H9 (cell line): Measurements from ENCODE around the gene DUOX1. TPM values are rescaled to one million over a fixed set of nuclear protein-coding genes. Genes with fewer than 3 reads are reported as not detected.

Experiments used
- DNase-seq: peaks from one replicate; pipeline ENCODE4 v3.0.0-alpha.2; 2017
- H2AFZ ChIP-seq: one replicate; pipeline ENCODE4 v1.6.1; 2013; ENCODE audit warnings: mild to moderate bottlenecking, low read length, control low read depth, moderate library complexity
- H2AK5ac ChIP-seq: 2 replicates; pipeline ENCODE4 v1.6.1; 2013; ENCODE audit warnings: low read length, control low read depth, mixed read lengths; ENCODE audit not compliant: insufficient read length
- H2BK120ac ChIP-seq: one replicate; pipeline ENCODE4 v1.6.1; 2013; ENCODE audit warnings: low read depth, mild to moderate bottlenecking, low read length, control low read depth, inconsistent platforms; ENCODE audit not compliant: poor library complexity, severe bottlenecking
- H2BK12ac ChIP-seq: 2 replicates; pipeline ENCODE4 v1.6.1; 2013; ENCODE audit warnings: low read length, control low read depth, mixed read lengths, low read depth; ENCODE audit not compliant: insufficient read length
- H2BK15ac ChIP-seq: 2 replicates; pipeline ENCODE4 v1.6.1; 2013; ENCODE audit warnings: low read depth, low read length, control low read depth
- H2BK20ac ChIP-seq: one replicate; pipeline ENCODE4 v1.6.1; 2013; ENCODE audit warnings: low read depth, mild to moderate bottlenecking, low read length, control low read depth, inconsistent platforms; ENCODE audit not compliant: poor library complexity, severe bottlenecking
- H2BK5ac ChIP-seq: 2 replicates; pipeline ENCODE4 v1.6.1; 2013; ENCODE audit warnings: low read length, control low read depth, mixed read lengths; ENCODE audit not compliant: insufficient read length
- H3K14ac ChIP-seq: 2 replicates; pipeline ENCODE4 v1.6.1; 2013; ENCODE audit warnings: low read length, control low read depth; ENCODE audit not compliant: insufficient read depth
- H3K18ac ChIP-seq: 2 replicates; pipeline ENCODE4 v1.6.1; 2013; ENCODE audit warnings: low read depth, mild to moderate bottlenecking, mixed read lengths, low read length, control low read depth; ENCODE audit not compliant: insufficient read length
- H3K23ac ChIP-seq: 2 replicates; pipeline ENCODE4 v1.6.1; 2013; ENCODE audit warnings: low read length, control low read depth, mixed read lengths, low read depth; ENCODE audit not compliant: insufficient read length
- H3K23me2 ChIP-seq: 2 replicates; pipeline ENCODE4 v1.6.1; 2013; ENCODE audit warnings: low read depth, mild to moderate bottlenecking, mixed read lengths, low read length, control low read depth; ENCODE audit not compliant: insufficient read length, poor library complexity, severe bottlenecking
- H3K27ac ChIP-seq: 2 replicates; pipeline ENCODE4 v1.5.1; 2013; ENCODE audit warnings: low read length, control low read depth, mixed read lengths, low read depth; ENCODE audit not compliant: insufficient read length
- H3K27me3 ChIP-seq: 2 replicates; pipeline ENCODE4 v1.6.1; 2013; ENCODE audit warnings: low read length, control low read depth, inconsistent platforms; ENCODE audit not compliant: insufficient read depth
- H3K4ac ChIP-seq: 2 replicates; pipeline ENCODE4 v1.6.1; 2013; ENCODE audit warnings: low read depth, mild to moderate bottlenecking, control low read depth, inconsistent platforms, low read length, moderate library complexity
- H3K4me1 ChIP-seq: 2 replicates; pipeline ENCODE4 v1.6.1; 2013; ENCODE audit warnings: low read length, control low read depth, inconsistent platforms; ENCODE audit not compliant: insufficient read depth
- H3K4me2 ChIP-seq: 2 replicates; pipeline ENCODE4 v1.6.1; 2013; ENCODE audit warnings: low read length, control low read depth, mixed read lengths; ENCODE audit not compliant: insufficient read length, insufficient read depth
- H3K56ac ChIP-seq: 2 replicates; pipeline ENCODE4 v1.6.1; 2013; ENCODE audit warnings: low read depth, mild to moderate bottlenecking, mixed read lengths, low read length, control low read depth; ENCODE audit not compliant: insufficient read length
- H3K79me1 ChIP-seq: 2 replicates; pipeline ENCODE4 v1.6.1; 2013; ENCODE audit warnings: low read depth, mild to moderate bottlenecking, moderate library complexity, low read length, control low read depth, inconsistent platforms; ENCODE audit not compliant: insufficient read depth, poor library complexity, severe bottlenecking
- H3K79me2 ChIP-seq: 2 replicates; pipeline ENCODE4 v1.6.1; 2013; ENCODE audit warnings: low read length, control low read depth, inconsistent platforms; ENCODE audit not compliant: insufficient read depth
- H3K9ac ChIP-seq: 2 replicates; pipeline ENCODE4 v1.6.1; 2013; ENCODE audit warnings: low read length, control low read depth, mixed read lengths; ENCODE audit not compliant: insufficient read length; ENCODE audit errors: extremely low read depth
- H3K9me3 ChIP-seq: one replicate; pipeline ENCODE4 v1.6.1; 2013; ENCODE audit warnings: low read depth, low read length, inconsistent platforms; ENCODE audit not compliant: control insufficient read depth
- H3T11ph ChIP-seq: one replicate; pipeline ENCODE4 v1.6.1; 2013; ENCODE audit warnings: mild to moderate bottlenecking, low read length, control low read depth, inconsistent platforms
- H4K20me1 ChIP-seq: one replicate; pipeline ENCODE4 v1.6.1; 2013; ENCODE audit not compliant: control insufficient read depth, insufficient read length, insufficient read depth
- H4K5ac ChIP-seq: 2 replicates; pipeline ENCODE4 v1.6.1; 2013; ENCODE audit warnings: low read depth, mild to moderate bottlenecking, mixed read lengths, low read length, control low read depth; ENCODE audit not compliant: insufficient read length
- H4K8ac ChIP-seq: replicated peaks from 2 replicates; pipeline ENCODE4 v1.6.1; 2013; ENCODE audit warnings: low read length, control low read depth, mixed read lengths, low read depth; ENCODE audit not compliant: insufficient read length
- H4K91ac ChIP-seq: 2 replicates; pipeline ENCODE4 v1.6.1; 2013; ENCODE audit warnings: low read depth, mild to moderate bottlenecking, moderate library complexity, mixed read lengths, low read length, control low read depth; ENCODE audit not compliant: insufficient read length
- H3K27ac Mint-ChIP-seq, 3 experiments: 2 replicates in 2 of 3; 3 replicates in 1 of 3; pipeline ENCODE4 v1.8.0; 2020 to 2021; ENCODE audit warnings: mixed read lengths in 3 of 3, mild to moderate bottlenecking in 1 of 3, moderate library complexity in 1 of 3
- H3K27me3 Mint-ChIP-seq: 2 replicates; pipeline ENCODE4 v1.8.0; 2021; ENCODE audit warnings: low read depth, mild to moderate bottlenecking, moderate library complexity, mixed read lengths
- H3K36me3 Mint-ChIP-seq, 3 experiments: 2 replicates in 2 of 3; 3 replicates in 1 of 3; pipeline ENCODE4 v1.8.0; 2020 to 2021; ENCODE audit warnings: low read depth in 3 of 3, mixed read lengths in 3 of 3; ENCODE audit not compliant: insufficient read depth in 1 of 3
- H3K4me1 Mint-ChIP-seq, 2 experiments: 2 replicates each; pipeline ENCODE4 v1.8.0; 2020; ENCODE audit warnings: mixed read lengths in 2 of 2
- H3K4me3 Mint-ChIP-seq, 2 experiments: 2 replicates in 1 of 2; 3 replicates in 1 of 2; pipeline ENCODE4 v1.8.0; 2020 to 2021; ENCODE audit warnings: mild to moderate bottlenecking in 2 of 2, mixed read lengths in 2 of 2, moderate library complexity in 1 of 2
- H3K9me3 Mint-ChIP-seq, 2 experiments: 2 replicates in 1 of 2; 3 replicates in 1 of 2; pipeline ENCODE4 v1.8.0; 2020; ENCODE audit warnings: mild to moderate bottlenecking in 2 of 2, mixed read lengths in 2 of 2, moderate library complexity in 1 of 2
- WGBS: extraction: QIAGEN DNeasy Blood & Tissue Kit; methylation state at CpG from one replicate; pipeline ENCODE4 v1.1.7; 2013; ENCODE audit warnings: missing lambda C conversion rate, low lambda C conversion rate, mixed read lengths; ENCODE audit not compliant: insufficient read length; ENCODE audit errors: extremely low coverage; 5-methylcytosine and 5-hydroxymethylcytosine counted together
- total RNA-seq: library from RNA; stranded (reverse); gene quantifications from 2 replicates; pipeline ENCODE4 v1.2.1, GENCODE V29; 2021
- TF ChIP-seq, protein P1 (sequence below): fragments of 200-600 bp; sonication (generic); conservative IDR thresholded peaks from 3 replicates; pipeline ENCODE4 v1.8.0; 2021; ENCODE audit warnings: antibody characterized with exemption, mild to moderate bottlenecking

DUOX1 gene
- total RNA-seq, 1 experiment from 2014 or later, result 2.6 TPM

DNA sequence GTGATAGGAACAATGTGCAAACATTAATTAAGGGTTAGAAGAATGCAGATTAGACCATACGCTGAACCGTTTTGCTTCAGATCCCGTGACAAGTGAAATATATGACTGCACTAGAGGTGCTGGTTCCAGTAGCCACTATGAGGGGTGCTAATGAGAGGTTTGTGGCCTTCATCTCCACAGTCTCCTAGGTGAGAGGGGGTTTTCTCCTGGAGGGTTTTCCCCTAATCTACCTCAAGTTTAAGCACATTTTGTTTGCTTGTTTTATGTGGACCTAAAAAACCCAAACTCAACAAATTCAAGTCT is 71.7 kb downstream of the DUOX1 start:
- no CpG with 5 or more reads among the region's 3 CpGs for WGBS
- no peak for DNase-seq
- H2BK120ac ChIP-seq, result no peak overlapping the region

More for the DNA sequence above, 71.7 kb downstream of the DUOX1 start:
- H3T11ph ChIP-seq, result no peak overlapping the region
- Mint-ChIP-seq H3K27me3 (peaks cover 7% of the 10 kb centered on the region), H3K36me3 (no peaks in the 10 kb centered on the region; a peak in 1 of 7 replicates), H3K9me3 (peaks cover 0 to 6% of the 10 kb centered on the region in 2 experiments; a peak in 3 of 5 replicates), H3K4me1 (peaks cover 12 to 15% of the 10 kb centered on the region in 2 experiments), H3K27ac (no peak overlapping the region), H3K4me3 (no peak overlapping the region; a peak in 1 of 5 replicates)
- no peak overlapping the region for H3K27ac ChIP-seq
- H3K27me3 ChIP-seq, result no peaks in the 10 kb centered on the region
- no peak overlapping the region for H3K4me2 ChIP-seq
- no peak overlapping the region for H3K56ac ChIP-seq
- H2AFZ ChIP-seq, result no peak overlapping the region
- no peaks in the 10 kb centered on the region for H4K20me1 ChIP-seq
- H4K91ac ChIP-seq, result no peak overlapping the region
- H2BK15ac ChIP-seq, result no peak overlapping the region
- no peak overlapping the region for H3K9ac ChIP-seq
- H3K23ac ChIP-seq, result no peak overlapping the region
- H3K23me2 ChIP-seq, result peaks cover 14% of the 10 kb centered on the region
- H3K79me2 ChIP-seq, result no peaks in the 10 kb centered on the region
- no peaks in the 10 kb centered on the region for H3K79me1 ChIP-seq
- H3K14ac ChIP-seq, result no peak overlapping the region
- no peak overlapping the region for H4K5ac ChIP-seq
- H3K4ac ChIP-seq, result no peak overlapping the region
- TF ChIP-seq, protein P1, sequence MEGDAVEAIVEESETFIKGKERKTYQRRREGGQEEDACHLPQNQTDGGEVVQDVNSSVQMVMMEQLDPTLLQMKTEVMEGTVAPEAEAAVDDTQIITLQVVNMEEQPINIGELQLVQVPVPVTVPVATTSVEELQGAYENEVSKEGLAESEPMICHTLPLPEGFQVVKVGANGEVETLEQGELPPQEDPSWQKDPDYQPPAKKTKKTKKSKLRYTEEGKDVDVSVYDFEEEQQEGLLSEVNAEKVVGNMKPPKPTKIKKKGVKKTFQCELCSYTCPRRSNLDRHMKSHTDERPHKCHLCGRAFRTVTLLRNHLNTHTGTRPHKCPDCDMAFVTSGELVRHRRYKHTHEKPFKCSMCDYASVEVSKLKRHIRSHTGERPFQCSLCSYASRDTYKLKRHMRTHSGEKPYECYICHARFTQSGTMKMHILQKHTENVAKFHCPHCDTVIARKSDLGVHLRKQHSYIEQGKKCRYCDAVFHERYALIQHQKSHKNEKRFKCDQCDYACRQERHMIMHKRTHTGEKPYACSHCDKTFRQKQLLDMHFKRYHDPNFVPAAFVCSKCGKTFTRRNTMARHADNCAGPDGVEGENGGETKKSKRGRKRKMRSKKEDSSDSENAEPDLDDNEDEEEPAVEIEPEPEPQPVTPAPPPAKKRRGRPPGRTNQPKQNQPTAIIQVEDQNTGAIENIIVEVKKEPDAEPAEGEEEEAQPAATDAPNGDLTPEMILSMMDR, result no peak
- no peak overlapping the region for H2BK12ac ChIP-seq
- H2AK5ac ChIP-seq, result no peak overlapping the region
- no peaks in the 10 kb centered on the region for H3K4me1 ChIP-seq
- no peak overlapping the region for H2BK20ac ChIP-seq
- no peak overlapping the region for H2BK5ac ChIP-seq
- no peak overlapping the region for H4K8ac ChIP-seq
- H3K9me3 ChIP-seq, result no peaks in the 10 kb centered on the region
- H3K18ac ChIP-seq, result no peak overlapping the region
